ENCODE data around the gene BATF2.

DNA sequence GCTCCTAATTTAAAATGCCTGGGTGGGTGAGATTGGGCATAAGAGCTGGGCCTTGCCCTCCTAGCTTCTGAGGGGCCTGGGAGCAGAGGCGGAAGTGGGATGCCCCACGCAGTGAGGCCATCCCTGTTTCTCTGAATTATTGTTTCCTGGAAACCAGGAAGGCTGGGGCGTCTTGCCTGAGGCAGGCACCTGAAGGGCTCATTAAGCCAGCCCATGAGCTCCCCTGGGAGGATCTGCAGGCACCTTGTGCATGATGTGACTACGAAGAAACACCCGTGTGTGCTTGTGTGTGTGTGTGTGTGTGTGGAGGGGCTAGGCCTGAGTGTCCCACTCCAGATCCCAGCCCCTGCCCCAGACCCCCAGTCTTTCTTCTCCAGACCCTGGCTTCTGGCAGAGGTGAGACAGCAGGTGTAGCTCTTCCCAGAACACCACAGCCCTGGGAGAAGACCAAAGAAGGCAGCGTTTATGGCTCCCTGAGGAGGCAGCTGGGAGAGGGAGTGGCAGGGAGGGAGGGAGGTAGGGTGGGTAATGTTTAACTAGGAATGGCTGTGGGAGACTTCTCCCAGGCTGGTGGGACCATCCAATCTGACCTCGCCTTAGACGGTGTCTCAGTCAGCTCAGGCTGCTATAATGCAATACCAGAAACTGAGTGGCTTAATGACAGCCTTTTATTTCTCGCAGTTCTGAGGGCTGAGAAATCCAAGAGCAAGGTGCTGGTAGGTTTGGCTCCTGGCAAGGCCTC, 2.1 kb upstream of the BATF2 start:
- TF ChIP-seq, protein P1, sequence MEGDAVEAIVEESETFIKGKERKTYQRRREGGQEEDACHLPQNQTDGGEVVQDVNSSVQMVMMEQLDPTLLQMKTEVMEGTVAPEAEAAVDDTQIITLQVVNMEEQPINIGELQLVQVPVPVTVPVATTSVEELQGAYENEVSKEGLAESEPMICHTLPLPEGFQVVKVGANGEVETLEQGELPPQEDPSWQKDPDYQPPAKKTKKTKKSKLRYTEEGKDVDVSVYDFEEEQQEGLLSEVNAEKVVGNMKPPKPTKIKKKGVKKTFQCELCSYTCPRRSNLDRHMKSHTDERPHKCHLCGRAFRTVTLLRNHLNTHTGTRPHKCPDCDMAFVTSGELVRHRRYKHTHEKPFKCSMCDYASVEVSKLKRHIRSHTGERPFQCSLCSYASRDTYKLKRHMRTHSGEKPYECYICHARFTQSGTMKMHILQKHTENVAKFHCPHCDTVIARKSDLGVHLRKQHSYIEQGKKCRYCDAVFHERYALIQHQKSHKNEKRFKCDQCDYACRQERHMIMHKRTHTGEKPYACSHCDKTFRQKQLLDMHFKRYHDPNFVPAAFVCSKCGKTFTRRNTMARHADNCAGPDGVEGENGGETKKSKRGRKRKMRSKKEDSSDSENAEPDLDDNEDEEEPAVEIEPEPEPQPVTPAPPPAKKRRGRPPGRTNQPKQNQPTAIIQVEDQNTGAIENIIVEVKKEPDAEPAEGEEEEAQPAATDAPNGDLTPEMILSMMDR (conservative IDR thresholded peaks at IDR 0.05; ENCODE audit: low read length): no peak
- TF ChIP-seq EZH2phosphoT487 (IDR thresholded peaks at IDR 0.05; ENCODE audit: borderline replicate concordance): no peak

All from Loucy (cell line).